HepG2 (cell line): Measurements from ENCODE around the gene TCP11L1. TPM values are rescaled to one million over a fixed set of nuclear protein-coding genes. Genes with fewer than 3 reads are reported as not detected.
A peak's percentile ranks its signal among the peaks of the same experiment; 100 is the strongest.

Experiments used
- ATAC-seq: fragments of 200-7000 bp; cut with Tn5 transposase; 3 replicates; pipeline ENCODE4 v1.9.1; 2020; ENCODE audit warnings: mild to moderate bottlenecking, moderate library complexity
- BruUV-seq: library from RNA; stranded (reverse); fragments of 400-500 nt; replicated peaks from 2 replicates; lab custom pipeline; 2021; lab: Mats Ljungman, UMichigan
- CTCF ChIA-PET: fragments of 300-600 bp; formaldehyde crosslinking; extraction: SDS; loops from one replicate; lab custom pipeline; 2021; ENCODE audit warnings: low total read pairs, inconsistent platforms, low intra/inter-chr PET ratio; lab: Yijun Ruan, JAX
- POLR2A ChIA-PET: fragments of 350-600 bp; sonication (Branson Sonifier 250); formaldehyde crosslinking; loops from one replicate; lab custom pipeline; 2020; ENCODE audit warnings: antibody characterized with exemption, inconsistent platforms; lab: Yijun Ruan, JAX
- DNase-seq: peaks from one replicate; pipeline ENCODE4 v3.0.0-alpha.2; 2015; ENCODE audit warnings: low spot score
- FAIRE-seq: peaks from 3 replicates; lab custom pipeline; 2011; peaks lifted over from hg19 to GRCh38; lab: Jason Lieb, UNC
- H2AFZ ChIP-seq: one replicate; pipeline ENCODE4 v1.6.1; 2011; ENCODE audit warnings: low read length, inconsistent platforms
- H3K27ac ChIP-seq: fragments of 300-600 bp; 3 replicates; pipeline ENCODE4 v1.8.0; 2011; ENCODE audit warnings: mixed run types, mild to moderate bottlenecking, mixed read lengths, low read length, inconsistent platforms; ENCODE audit not compliant: insufficient read depth; ENCODE audit errors: extremely low read length
- H3K27me3 ChIP-seq, 2 experiments: fragments of 200-600 bp in 1 of 2; 2 replicates in 1 of 2; 3 replicates in 1 of 2; pipeline versions ENCODE4 v1.6.0 to v1.8.0; 2011; ENCODE audit warnings: low read length in 2 of 2, mild to moderate bottlenecking in 2 of 2, moderate library complexity in 2 of 2, inconsistent platforms in 1 of 2; ENCODE audit not compliant: insufficient read depth in 2 of 2, control insufficient read depth in 1 of 2
- H3K36me3 ChIP-seq, 2 experiments: fragments of 200-600 bp in 1 of 2; replicated peaks in 1 of 2; 2 replicates in 1 of 2; 3 replicates in 1 of 2; pipeline versions ENCODE4 v1.5.1 to v1.8.0; 2011; ENCODE audit warnings: low read length in 2 of 2, inconsistent platforms in 1 of 2; ENCODE audit not compliant: insufficient read depth in 2 of 2, control insufficient read depth in 1 of 2
- H3K4me1 ChIP-seq: 2 replicates; pipeline ENCODE4 v1.5.1; 2012; ENCODE audit warnings: low read length, inconsistent platforms; ENCODE audit not compliant: insufficient read depth
- H3K4me2 ChIP-seq: 2 replicates; pipeline ENCODE4 v1.6.0; 2011; ENCODE audit warnings: low read depth, low read length, inconsistent platforms
- H3K4me3 ChIP-seq, 3 experiments: fragments of 200-600 bp in 1 of 3; sonication (generic), shearing (Covaris generic) in 1 of 3; replicated peaks in 1 of 3; 2 replicates each; pipeline ENCODE4 v1.5.1; 2011 to 2016; ENCODE audit warnings: low read length in 3 of 3, inconsistent platforms in 2 of 3, low read depth in 2 of 3, mild to moderate bottlenecking in 2 of 3, control low read depth in 1 of 3, mixed read lengths in 1 of 3; ENCODE audit not compliant: insufficient read depth in 1 of 3
- H3K79me2 ChIP-seq: one replicate; pipeline ENCODE4 v1.6.1; 2011; ENCODE audit warnings: low read length, inconsistent platforms; ENCODE audit not compliant: insufficient read depth
- H3K9ac ChIP-seq: 2 replicates; pipeline ENCODE4 v1.6.0; 2011; ENCODE audit warnings: mild to moderate bottlenecking, low read depth, low read length, inconsistent platforms; ENCODE audit not compliant: insufficient read depth
- H3K9me3 ChIP-seq: 2 replicates; pipeline ENCODE4 v1.5.1; 2012; ENCODE audit warnings: mild to moderate bottlenecking, low read length
- H4K20me1 ChIP-seq: 2 replicates; pipeline ENCODE4 v1.6.0; 2011; ENCODE audit warnings: inconsistent platforms, mild to moderate bottlenecking, low read length, moderate library complexity; ENCODE audit not compliant: insufficient read depth
- HDAC2 ChIP-seq: sonication (generic); formaldehyde crosslinking; IDR thresholded peaks from 2 replicates; pipeline ENCODE4 v1.4.0; 2020; ENCODE audit warnings: missing genetic modification reagents
- IRF2 ChIP-seq: IDR thresholded peaks from 2 replicates; pipeline ENCODE4 v1.6.1; 2018; ENCODE audit warnings: missing genetic modification reagents, missing compliant biosample characterization
- JUNB ChIP-seq: sonication (generic); formaldehyde crosslinking; IDR thresholded peaks from 2 replicates; pipeline ENCODE4 v1.8.0; 2022; ENCODE audit warnings: missing genetic modification reagents, mild to moderate bottlenecking, borderline replicate concordance
- MED13 ChIP-seq: sonication (generic); formaldehyde crosslinking; IDR thresholded peaks from 2 replicates; pipeline ENCODE4 v1.5.0; 2020; ENCODE audit warnings: missing genetic modification reagents
- NCOA1 ChIP-seq: sonication (generic); formaldehyde crosslinking; IDR thresholded peaks from 2 replicates; pipeline ENCODE4 v1.9.0; 2021; ENCODE audit warnings: missing genetic modification reagents
- NFKBIZ ChIP-seq: IDR thresholded peaks from 2 replicates; pipeline ENCODE4 v1.6.1; 2018; ENCODE audit warnings: missing genetic modification reagents, missing compliant biosample characterization
- PLRG1 ChIP-seq: fragments of 450-650 bp; conservative IDR thresholded peaks from 2 replicates; pipeline ENCODE4 v1.6.1; 2016
- RERE ChIP-seq: IDR thresholded peaks from 2 replicates; pipeline ENCODE4 v1.6.1; 2016; ENCODE audit warnings: low read depth, missing genetic modification reagents, missing compliant biosample characterization
- TFDP2 ChIP-seq: sonication (generic); formaldehyde crosslinking; IDR thresholded peaks from 2 replicates; pipeline ENCODE4 v1.4.0; 2020; ENCODE audit warnings: missing genetic modification reagents
- XBP1 ChIP-seq: sonication (generic); formaldehyde crosslinking; IDR thresholded peaks from 2 replicates; pipeline ENCODE4 v1.5.0; 2020; ENCODE audit warnings: missing genetic modification reagents
- ZMYM2 ChIP-seq: sonication (generic); formaldehyde crosslinking; IDR thresholded peaks from 2 replicates; pipeline ENCODE4 v1.8.0; 2022; ENCODE audit warnings: mild to moderate bottlenecking, missing genetic modification reagents
- ZNF652 ChIP-seq: IDR thresholded peaks from 2 replicates; pipeline ENCODE4 v1.6.1; 2016; ENCODE audit warnings: low read depth, borderline replicate concordance
- ZNF749 ChIP-seq: sonication (generic); formaldehyde crosslinking; IDR thresholded peaks from 2 replicates; pipeline ENCODE4 v1.8.0; 2022; ENCODE audit warnings: mild to moderate bottlenecking, missing genetic modification reagents, moderate library complexity, borderline replicate concordance
- WGBS: methylation state at CpG from one replicate; pipeline ENCODE4 v1.1.6; 2017; ENCODE audit warnings: low lambda C conversion rate; 5-methylcytosine and 5-hydroxymethylcytosine counted together
- in situ Hi-C: cut with HindIII; loops from 2 replicates; pipeline ENCODE4 v1.10.0; 2017; ENCODE audit warnings: low pct_unique_long_range_greater_than_20kb; ENCODE audit not compliant: extremely low pct_ligation_motif_present
- intact Hi-C: fragments of 100-400 bp; cut with micrococcal nuclease; formaldehyde crosslinking; loops from one replicate; pipeline ENCODE4 v1.10.0; 2022; ENCODE audit not compliant: unreplicated experiment
- polyA plus RNA-seq, 8 experiments: library from polyadenylated mRNA; depleted of rRNA in 3 of 8; stranded (reverse) in 7 of 8; unstranded in 1 of 8; fragments of >200 nt; fragmentation: Illumina TruSeq in 4 of 8; extraction: Trizol in 4 of 8; gene quantifications; 2 replicates each; pipeline versions ENCODE4 v1.2.1 to v1.2.3, GENCODE V29; 2011 to 2016; ENCODE audit warnings: low read depth in 4 of 8, missing spikeins in 1 of 8, mixed read lengths in 1 of 8; ENCODE audit not compliant: insufficient read depth in 1 of 8
- total RNA-seq, 5 experiments: library from RNA; depleted of rRNA; stranded (reverse); fragments of >200 nt; fragmentation: Illumina TruSeq; extraction: Trizol; gene quantifications; 2 replicates each; pipeline ENCODE4 v1.2.3, GENCODE V29; 2016; ENCODE audit warnings: low read depth in 1 of 5

The TCP11L1 gene
- total and polyA plus RNA-seq, 2 of the 13 experiments (the other 11 are each of a cell fraction or from before 2014, with no cell fraction given) = 7.9 to 10.1 TPM

GRCh38 chr11:33083918-33084317 is 44.5 kb downstream of the TCP11L1 start (continued):
- no peak for TF ChIP-seq HDAC2 (CRISPR knock-in tag)
- TF ChIP-seq IRF2 (CRISPR knock-in tag) = no peak

- peak; percentile 13 for DNase-seq
- Histone ChIP-seq H3K27me3 (no peaks in the 10 kb centered on the region), H3K79me2 (no peaks in the 10 kb centered on the region), H4K20me1 (no peaks in the 10 kb centered on the region), H3K36me3 (peaks cover 2 to 58% of the 10 kb centered on the region in 2 experiments), H2AFZ (no peak overlapping the region), H3K9ac (no peak overlapping the region)
- ATAC-seq = peak; percentile 68
- WGBS = 83% methylated on average over 1 of the region's 1 CpG
- POLR2A ChIA-PET = no interaction called here
- intact Hi-C loops = no loop called here
- peak; percentile 36 for FAIRE-seq
- no peak for TF ChIP-seq XBP1 (CRISPR knock-in tag)
- no peak for TF ChIP-seq MED13
- no peak for TF ChIP-seq ZNF749 (CRISPR knock-in tag)
- no peak for TF ChIP-seq NFKBIZ (CRISPR knock-in tag)
- no peak for TF ChIP-seq TFDP2
- TF ChIP-seq, all 625 proteins: peak for 0
- CTCF ChIA-PET = no interaction called here
- in situ Hi-C loops = no loop called here
- Histone ChIP-seq H3K9me3 (no peaks in the 10 kb centered on the region), H3K27ac (no peak overlapping the region), H3K4me1 (peaks cover 18% of the 10 kb centered on the region), H3K4me3 (no peak overlapping the region), H3K4me2 (no peak overlapping the region)
- BruUV-seq = no TSS peak
These were observed 46.6 kb downstream of the TCP11L1 start for GRCh38 chr11:33086017-33086416.

- peaks cover 3 to 31% of the 10 kb centered on the region in 2 experiments; a peak in 4 of 5 replicates for H3K36me3 ChIP-seq
- H3K27me3 ChIP-seq = no peaks in the 10 kb centered on the region
- intact Hi-C loops (no loop called here), in situ Hi-C loops (no loop called here)
- no TSS peak for BruUV-seq
- H3K4me2 ChIP-seq = no peak overlapping the region
- no peak overlapping the region for H2AFZ ChIP-seq
- H3K9ac ChIP-seq = no peak overlapping the region
- no peak for FAIRE-seq
- no peaks in the 10 kb centered on the region for H3K79me2 ChIP-seq
- no peak overlapping the region for H3K27ac ChIP-seq
- H4K20me1 ChIP-seq = no peaks in the 10 kb centered on the region
- ChIA-PET CTCF (no interaction called here), POLR2A (no interaction called here)
- H3K9me3 ChIP-seq = no peaks in the 10 kb centered on the region
- ATAC-seq = no peak
- no peak overlapping the region for H3K4me3 ChIP-seq
- TF ChIP-seq PLRG1 = no peak
- no peak for TF ChIP-seq ZNF652 (CRISPR knock-in tag)
- no peak for TF ChIP-seq JUNB (CRISPR knock-in tag)
- no peak for TF ChIP-seq RERE (CRISPR knock-in tag)
- TF ChIP-seq ZMYM2 (CRISPR knock-in tag) = no peak
- TF ChIP-seq NCOA1 (CRISPR knock-in tag) = no peak
- no peak for DNase-seq
- H3K4me1 ChIP-seq = peaks cover 18% of the 10 kb centered on the region
These were observed 50.4 kb downstream of the TCP11L1 start for GRCh38 chr11:33089776-33090175.
